OCI-LY7 (cell line): Measurements from ENCODE around the gene KCNK6.

Experiments
- CTCF ChIP-seq: fragments of 200-600 bp; sonication (generic); conservative IDR thresholded peaks from 2 replicates; pipeline ENCODE4 v1.5.1; 2014; ENCODE audit warnings: mild to moderate bottlenecking, antibody characterized with exemption, low read length, moderate library complexity, mixed read lengths
- EZH2phosphoT487 ChIP-seq: fragments of 200-600 bp; sonication (generic); IDR thresholded peaks from 2 replicates; pipeline ENCODE4 v1.6.1; 2018; ENCODE audit warnings: low read depth, borderline replicate concordance, mild to moderate bottlenecking, mixed run types, antibody characterized with exemption, low read length, moderate library complexity, mixed read lengths

GRCh38 chr19:38289955-38290354 lies 29.7 kb upstream of the KCNK6 start:
- TF ChIP-seq CTCF (no peak), EZH2phosphoT487 (no peak)
